ENCODE measurements around the gene SNX21. TPM values are rescaled to one million over a fixed set of nuclear protein-coding genes. Genes with fewer than 3 reads are reported as not detected.

SNX21 gene
- total RNA-seq, 1 experiment from 2014 or later = 17.1 TPM

DNA sequence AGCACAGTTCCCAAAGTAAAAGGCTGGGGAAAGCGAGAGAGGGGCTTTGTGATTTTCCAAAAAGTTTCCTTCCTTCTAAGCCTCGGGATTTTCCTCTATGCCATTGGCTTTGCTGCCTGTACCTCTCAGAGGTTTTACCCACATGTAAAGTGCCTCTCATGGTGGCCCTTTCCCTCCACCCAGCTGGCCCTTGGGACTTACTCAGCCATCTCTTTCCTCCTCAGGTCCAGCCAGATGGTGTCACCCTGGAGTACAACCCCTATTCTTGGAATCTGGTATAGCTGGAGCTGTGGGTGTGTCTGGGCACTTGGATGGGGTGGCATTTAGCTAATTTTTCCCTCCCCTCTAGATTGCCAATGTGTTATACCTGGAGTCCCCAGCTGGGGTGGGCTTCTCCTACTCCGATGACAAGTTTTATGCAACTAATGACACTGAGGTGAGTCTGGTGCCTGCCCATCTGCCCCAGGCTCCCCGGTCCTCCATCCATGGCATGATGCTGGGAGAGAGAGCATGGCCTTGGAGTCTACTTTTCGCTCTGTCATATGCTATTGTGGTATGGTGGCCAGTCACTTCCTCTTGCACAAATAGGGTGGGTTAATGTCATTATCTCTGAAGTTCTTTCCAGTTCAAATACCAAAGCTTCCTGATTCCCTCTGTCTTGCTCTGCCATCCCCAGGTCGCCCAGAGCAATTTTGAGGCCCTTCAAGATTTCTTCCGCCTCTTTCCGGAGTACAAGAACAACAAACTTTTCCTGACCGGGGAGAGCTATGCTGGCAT lies 58.6 kb downstream of the SNX21 start:
- Histone ChIP-seq H3K9me3 (replicated peaks) (no peaks in the 10 kb centered on the region), H3K27ac (peak overlapping the region; percentile 84; the same call in 1 of the 2 replicates), H3K4me3 (peak overlapping the region; percentile 89), H3K27me3 (no peaks in the 10 kb centered on the region), H3K36me3 (peaks cover 25% of the 10 kb centered on the region), H3K4me1 (peaks cover 35% of the 10 kb centered on the region)
- DNase-seq = peak in 1 of 2 experiments; percentile 22

Other genes starting within 250 kb of the SNX21 start
- not detected in 2 replicates for gene WFDC10A, start 204.1 kb upstream of the SNX21 start, total RNA-seq (2014; rRNA removed; shearing (Covaris generic))
- gene WFDC9, start 202.5 kb upstream of the SNX21 start, total RNA-seq (2014; rRNA removed; shearing (Covaris generic)) = not detected in 2 replicates
- gene WFDC11, start 163.6 kb upstream of the SNX21 start, total RNA-seq (2014; rRNA removed; shearing (Covaris generic)) = not detected in 2 replicates
- gene WFDC13, start 131.8 kb upstream of the SNX21 start, total RNA-seq (2014; rRNA removed; shearing (Covaris generic)) = not detected in 2 replicates
- not detected in 2 replicates for gene WFDC10B, start 128.8 kb upstream of the SNX21 start, total RNA-seq (2014; rRNA removed; shearing (Covaris generic))
- gene SPINT4, start 111.5 kb upstream of the SNX21 start, total RNA-seq (2014; rRNA removed; shearing (Covaris generic)) = not detected in 2 replicates
- gene WFDC3, start 41.9 kb upstream of the SNX21 start, total RNA-seq (2014; rRNA removed; shearing (Covaris generic)) = 0.12 and 0.73 TPM in 2 replicates
- 54.8 and 59.1 TPM in 2 replicates for gene DNTTIP1, start 41.8 kb upstream of the SNX21 start, total RNA-seq (2014; rRNA removed; shearing (Covaris generic))
- gene UBE2C, start 21.2 kb upstream of the SNX21 start, total RNA-seq (2014; rRNA removed; shearing (Covaris generic)) = 612 and 615 TPM in 2 replicates
- 0.73 and 0.75 TPM in 2 replicates for gene TNNC2, start 6.5 kb upstream of the SNX21 start, total RNA-seq (2014; rRNA removed; shearing (Covaris generic))
- 31.0 and 41.0 TPM in 2 replicates for gene ACOT8, start 23.6 kb downstream of the SNX21 start, total RNA-seq (2014; rRNA removed; shearing (Covaris generic))
- 6.2 TPM in 2 replicates for gene ZSWIM3, start 23.8 kb downstream of the SNX21 start, total RNA-seq (2014; rRNA removed; shearing (Covaris generic))
- 20.5 and 23.2 TPM in 2 replicates for gene ZSWIM1, start 47.4 kb downstream of the SNX21 start, total RNA-seq (2014; rRNA removed; shearing (Covaris generic))
- gene SPATA25, start 53.8 kb downstream of the SNX21 start, total RNA-seq (2014; rRNA removed; shearing (Covaris generic)) = 2.1 and 2.8 TPM in 2 replicates
- 3.9 and 6.7 TPM in 2 replicates for gene NEURL2, start 57.4 kb downstream of the SNX21 start, total RNA-seq (2014; rRNA removed; shearing (Covaris generic))
- gene CTSA, start 57.5 kb downstream of the SNX21 start, total RNA-seq (2014; rRNA removed; shearing (Covaris generic)) = 85.2 and 91.4 TPM in 2 replicates
- gene PLTP, start 78.4 kb downstream of the SNX21 start, total RNA-seq (2014; rRNA removed; shearing (Covaris generic)) = 14.5 and 15.6 TPM in 2 replicates
- gene PCIF1, start 100.9 kb downstream of the SNX21 start, total RNA-seq (2014; rRNA removed; shearing (Covaris generic)) = 20.6 and 21.7 TPM in 2 replicates
- gene ZNF335, start 138.4 kb downstream of the SNX21 start, total RNA-seq (2014; rRNA removed; shearing (Covaris generic)) = 12.5 and 14.2 TPM in 2 replicates
- 0.06 TPM in 1 of 2 replicates, not detected in the other for gene MMP9, start 175.1 kb downstream of the SNX21 start, total RNA-seq (2014; rRNA removed; shearing (Covaris generic))
- 3.8 and 8.6 TPM in 2 replicates for gene SLC12A5, start 195.4 kb downstream of the SNX21 start, total RNA-seq (2014; rRNA removed; shearing (Covaris generic))